ENCODE results near the gene SUPT16H. TPM values are rescaled to one million over a fixed set of nuclear protein-coding genes. Genes with fewer than 3 reads are reported as not detected.

The SUPT16H gene
- total RNA-seq, 1 experiment from 2014 or later, result 65.4 TPM

DNA sequence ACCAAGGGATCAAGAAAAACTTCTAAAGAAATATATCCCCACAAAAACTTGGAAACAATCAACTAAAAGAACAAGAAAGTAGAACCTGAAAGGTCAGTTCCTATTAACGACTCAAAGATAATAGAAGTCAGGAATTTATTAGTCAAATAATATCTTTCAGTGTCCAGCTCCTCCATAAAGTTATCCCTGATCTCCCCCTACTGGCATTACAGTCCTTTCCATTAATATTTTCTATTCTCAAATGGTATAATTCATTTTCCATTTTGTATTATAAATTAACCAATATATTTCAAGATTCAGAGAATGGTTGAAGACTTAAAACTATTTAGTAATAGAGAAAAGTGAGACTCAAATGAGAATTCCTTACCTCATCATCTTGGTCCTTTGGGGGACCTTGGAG, 11.6 kb upstream of the SUPT16H start:
- Histone ChIP-seq H3K9me3 (ENCODE audit: insufficient read depth, low read depth) (no peaks in the 10 kb centered on the region), H4K20me1 (ENCODE audit: insufficient read depth) (no peaks in the 10 kb centered on the region; the same call in 1 of the 2 replicates), H3K79me2 (ENCODE audit: low read depth) (no peaks in the 10 kb centered on the region), H3K4me3 (no peak overlapping the region), H3K4me2 (no peak overlapping the region), H3K27me3 (ENCODE audit: insufficient read depth, low read depth) (no peaks in the 10 kb centered on the region), H2AFZ (no peak overlapping the region), H3K9me2 (ENCODE audit: insufficient read depth) (no peaks in the 10 kb centered on the region), H3K27ac (no peak overlapping the region), H3K4me1 (replicated peaks; ENCODE audit: insufficient read depth) (no peaks in the 10 kb centered on the region), H3F3A (ENCODE audit: insufficient read depth, low read depth) (no peaks in the 10 kb centered on the region), H3K36me3 (ENCODE audit: low read depth) (peaks cover 11% of the 10 kb centered on the region; the same call in 1 of the 2 replicates)
- intact Hi-C loops (cut with micrococcal nuclease; ENCODE audit: unreplicated experiment), result no loop called here
- ChIA-PET CTCF (no interaction called here), POLR2A (ENCODE audit: unreplicated experiment) (interaction anchor here (0.5 to 0.6 kb wide), 2 partner anchors 42 to 147 kb away, joined by 3 to 4 read pairs; no protein-coding TSS in a partner anchor)
- TF ChIP-seq, protein P1, sequence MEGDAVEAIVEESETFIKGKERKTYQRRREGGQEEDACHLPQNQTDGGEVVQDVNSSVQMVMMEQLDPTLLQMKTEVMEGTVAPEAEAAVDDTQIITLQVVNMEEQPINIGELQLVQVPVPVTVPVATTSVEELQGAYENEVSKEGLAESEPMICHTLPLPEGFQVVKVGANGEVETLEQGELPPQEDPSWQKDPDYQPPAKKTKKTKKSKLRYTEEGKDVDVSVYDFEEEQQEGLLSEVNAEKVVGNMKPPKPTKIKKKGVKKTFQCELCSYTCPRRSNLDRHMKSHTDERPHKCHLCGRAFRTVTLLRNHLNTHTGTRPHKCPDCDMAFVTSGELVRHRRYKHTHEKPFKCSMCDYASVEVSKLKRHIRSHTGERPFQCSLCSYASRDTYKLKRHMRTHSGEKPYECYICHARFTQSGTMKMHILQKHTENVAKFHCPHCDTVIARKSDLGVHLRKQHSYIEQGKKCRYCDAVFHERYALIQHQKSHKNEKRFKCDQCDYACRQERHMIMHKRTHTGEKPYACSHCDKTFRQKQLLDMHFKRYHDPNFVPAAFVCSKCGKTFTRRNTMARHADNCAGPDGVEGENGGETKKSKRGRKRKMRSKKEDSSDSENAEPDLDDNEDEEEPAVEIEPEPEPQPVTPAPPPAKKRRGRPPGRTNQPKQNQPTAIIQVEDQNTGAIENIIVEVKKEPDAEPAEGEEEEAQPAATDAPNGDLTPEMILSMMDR (conservative IDR thresholded peaks at IDR 0.05), result peak; percentile 35; the same call in 1 of the 2 replicates
- no peak for TF ChIP-seq EZH2 (IDR thresholded peaks at IDR 0.05; ENCODE audit: low read depth)
- BruUV-seq (replicated peaks), result no TSS peak
- no peak for DNase-seq

DNA sequence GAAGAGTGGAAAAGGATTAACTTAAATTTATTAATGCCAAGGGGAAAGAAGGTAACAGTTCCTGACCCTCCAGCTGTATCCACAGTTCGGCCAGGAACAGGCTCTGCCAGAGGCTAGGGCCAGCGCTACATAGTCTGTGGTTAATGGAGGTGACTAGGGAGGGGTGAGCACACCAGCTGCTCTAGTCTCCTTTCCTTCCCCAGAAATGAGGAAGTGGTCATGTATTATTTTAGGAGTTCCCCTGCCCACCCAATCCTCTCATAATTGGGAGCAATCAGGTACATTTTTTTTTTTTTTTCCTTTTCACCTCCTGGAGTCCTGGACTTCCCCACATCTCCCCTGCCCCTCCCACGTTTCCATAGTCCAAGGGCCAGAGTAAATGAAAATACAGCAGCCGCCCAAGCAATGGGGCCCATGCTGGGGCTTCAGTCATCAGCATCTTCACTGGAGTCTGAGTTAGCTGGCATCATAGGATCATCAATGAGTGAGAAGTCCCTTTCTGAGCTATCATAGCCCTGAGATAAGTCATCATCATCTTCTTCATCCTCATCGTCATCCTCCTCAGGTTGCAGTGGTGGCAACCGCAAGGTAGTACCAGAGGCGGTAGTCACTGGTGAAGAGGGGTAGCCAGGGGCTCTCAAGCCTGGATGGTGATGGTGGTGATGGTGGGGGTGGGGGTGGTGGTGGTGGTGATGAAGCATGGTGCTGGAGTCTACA, 1.5 kb upstream of the SUPT16H start:
- no peaks in the 10 kb centered on the region for H3K9me3 ChIP-seq (ENCODE audit: insufficient read depth, low read depth)
- no peaks in the 10 kb centered on the region for H3K9me2 ChIP-seq (ENCODE audit: insufficient read depth)
- peaks cover 7% of the 10 kb centered on the region; the same call in 1 of the 2 replicates for H4K20me1 ChIP-seq (ENCODE audit: insufficient read depth)
- BruUV-seq (replicated peaks), result no TSS peak
- no peak overlapping the region for H3K4me2 ChIP-seq
- H3F3A ChIP-seq (ENCODE audit: insufficient read depth, low read depth), result peaks cover 10% of the 10 kb centered on the region; the same call in 1 of the 2 replicates
- no peaks in the 10 kb centered on the region for H3K27me3 ChIP-seq (ENCODE audit: insufficient read depth, low read depth)
- 0 out of 2 replicates have a peak, but pooled peaks cover 4% of the 10 kb centered on the region for H3K36me3 ChIP-seq (ENCODE audit: low read depth)
- H3K79me2 ChIP-seq (ENCODE audit: low read depth), result peaks cover 35% of the 10 kb centered on the region
- H3K27ac ChIP-seq, result no peak overlapping the region
- POLR2A ChIA-PET (ENCODE audit: unreplicated experiment), result interaction anchor here (0.6 kb wide), 1 partner anchor 130 kb away, joined by 5 read pairs; no protein-coding TSS in a partner anchor
- no peak overlapping the region for H3K4me3 ChIP-seq
- CTCF ChIA-PET, result no interaction called here
- intact Hi-C loops (cut with micrococcal nuclease; ENCODE audit: unreplicated experiment), result loop anchor here (2.0 to 10.0 kb wide), 2 partner anchors 71 to 121 kb away; partner anchors contain the start of genes CHD8 and HNRNPC
- no peak overlapping the region for H2AFZ ChIP-seq
- peaks cover 7% of the 10 kb centered on the region; the same call in 1 of the 2 replicates for H3K4me1 ChIP-seq (replicated peaks; ENCODE audit: insufficient read depth)
- no peak for DNase-seq
- no peak for TF ChIP-seq EZH2 (IDR thresholded peaks at IDR 0.05; ENCODE audit: low read depth)
- TF ChIP-seq, protein P1 (conservative IDR thresholded peaks at IDR 0.05), result no peak

DNA sequence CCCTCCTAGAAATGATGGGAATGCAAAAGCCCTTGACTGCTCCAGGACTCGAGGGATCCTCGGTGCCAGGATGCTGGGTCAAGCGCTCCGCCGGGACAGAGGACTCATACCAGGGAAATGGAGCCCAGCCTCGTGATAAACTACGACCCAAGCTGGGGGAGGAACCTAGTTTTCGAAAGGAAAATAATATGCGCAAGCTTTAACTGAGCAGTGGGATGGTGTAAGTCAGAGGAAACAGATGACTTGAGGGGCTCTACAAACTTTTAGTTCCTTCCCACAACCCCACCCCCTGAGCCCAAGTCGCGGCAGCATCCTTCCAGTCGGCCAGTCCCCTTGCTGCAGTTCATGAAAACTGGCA, 654 bp upstream of the SUPT16H start:
- Histone ChIP-seq H3K4me2 (peak overlapping the region; percentile 91), H2AFZ (peak overlapping the region; percentile 77), H3K36me3 (ENCODE audit: low read depth) (0 out of 2 replicates have a peak, but pooled peaks cover 4% of the 10 kb centered on the region), H3K79me2 (ENCODE audit: low read depth) (peaks cover 42% of the 10 kb centered on the region), H3F3A (ENCODE audit: insufficient read depth, low read depth) (peaks cover 10% of the 10 kb centered on the region; the same call in 1 of the 2 replicates), H3K9me3 (ENCODE audit: insufficient read depth, low read depth) (no peaks in the 10 kb centered on the region), H3K4me1 (replicated peaks; ENCODE audit: insufficient read depth) (peaks cover 7% of the 10 kb centered on the region; the same call in 1 of the 2 replicates), H3K27ac (peak overlapping the region; percentile 73), H3K4me3 (peak overlapping the region; percentile 92), H4K20me1 (ENCODE audit: insufficient read depth) (peaks cover 7% of the 10 kb centered on the region; the same call in 1 of the 2 replicates), H3K27me3 (ENCODE audit: insufficient read depth, low read depth) (no peaks in the 10 kb centered on the region), H3K9me2 (ENCODE audit: insufficient read depth) (no peaks in the 10 kb centered on the region)
- ChIA-PET CTCF (no interaction called here), POLR2A (ENCODE audit: unreplicated experiment) (interaction anchor here (0.5 to 0.8 kb wide), 3 partner anchors 53 to 1043 kb away, joined by 3 to 10 read pairs (median 5); no protein-coding TSS in a partner anchor)
- BruUV-seq (replicated peaks), result no TSS peak
- intact Hi-C loops (cut with micrococcal nuclease; ENCODE audit: unreplicated experiment), result loop anchor here (2.0 to 10.0 kb wide), 2 partner anchors 72 to 120 kb away; partner anchors contain the start of genes CHD8 and HNRNPC
- no peak for DNase-seq
- TF ChIP-seq, protein P1 (conservative IDR thresholded peaks at IDR 0.05), result no peak
- TF ChIP-seq EZH2 (IDR thresholded peaks at IDR 0.05; ENCODE audit: low read depth), result no peak

All from PC-9 (cell line).